ENCODE measurements around the gene TRAPPC11.
"Not testable (repeated sequence)": the region's sequence is repeated elsewhere in the genome, so short reads cannot be mapped to it uniquely, and the experiment has no call there.

TRAPPC11 gene

DNA sequence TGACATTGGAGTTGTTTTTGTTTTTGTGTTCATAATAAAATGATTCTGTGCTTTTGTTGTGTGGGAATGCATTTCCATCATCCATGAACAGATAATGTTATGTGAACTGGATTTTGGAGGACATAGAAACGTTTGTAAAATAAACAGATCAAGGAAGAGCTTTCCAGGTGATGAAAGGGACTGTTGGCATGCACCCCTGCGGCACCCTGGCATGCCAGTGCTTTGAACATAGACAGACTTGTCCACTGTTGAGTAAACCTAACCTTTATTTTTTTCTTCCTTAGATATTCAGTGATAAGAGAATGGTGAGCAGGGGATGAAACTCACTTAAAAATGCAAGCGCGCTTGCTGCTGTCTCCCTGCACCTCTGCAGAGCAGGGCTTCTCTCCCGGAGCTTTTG lies 59.8 kb downstream of the TRAPPC11 start:
- TF ChIP-seq, protein P1, sequence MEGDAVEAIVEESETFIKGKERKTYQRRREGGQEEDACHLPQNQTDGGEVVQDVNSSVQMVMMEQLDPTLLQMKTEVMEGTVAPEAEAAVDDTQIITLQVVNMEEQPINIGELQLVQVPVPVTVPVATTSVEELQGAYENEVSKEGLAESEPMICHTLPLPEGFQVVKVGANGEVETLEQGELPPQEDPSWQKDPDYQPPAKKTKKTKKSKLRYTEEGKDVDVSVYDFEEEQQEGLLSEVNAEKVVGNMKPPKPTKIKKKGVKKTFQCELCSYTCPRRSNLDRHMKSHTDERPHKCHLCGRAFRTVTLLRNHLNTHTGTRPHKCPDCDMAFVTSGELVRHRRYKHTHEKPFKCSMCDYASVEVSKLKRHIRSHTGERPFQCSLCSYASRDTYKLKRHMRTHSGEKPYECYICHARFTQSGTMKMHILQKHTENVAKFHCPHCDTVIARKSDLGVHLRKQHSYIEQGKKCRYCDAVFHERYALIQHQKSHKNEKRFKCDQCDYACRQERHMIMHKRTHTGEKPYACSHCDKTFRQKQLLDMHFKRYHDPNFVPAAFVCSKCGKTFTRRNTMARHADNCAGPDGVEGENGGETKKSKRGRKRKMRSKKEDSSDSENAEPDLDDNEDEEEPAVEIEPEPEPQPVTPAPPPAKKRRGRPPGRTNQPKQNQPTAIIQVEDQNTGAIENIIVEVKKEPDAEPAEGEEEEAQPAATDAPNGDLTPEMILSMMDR (IDR thresholded peaks at IDR 0.05; ENCODE audit: low read depth, low read length), result no peak
- TF ChIP-seq, protein P2, sequence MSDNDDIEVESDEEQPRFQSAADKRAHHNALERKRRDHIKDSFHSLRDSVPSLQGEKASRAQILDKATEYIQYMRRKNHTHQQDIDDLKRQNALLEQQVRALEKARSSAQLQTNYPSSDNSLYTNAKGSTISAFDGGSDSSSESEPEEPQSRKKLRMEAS (IDR thresholded peaks at IDR 0.05; ENCODE audit: low read depth, low read length), result no peak
- TF ChIP-seq MYC (IDR thresholded peaks at IDR 0.05; ENCODE audit: low read depth, low read length) (no peak), POLR2A (IDR thresholded peaks at IDR 0.05; ENCODE audit: extremely low read depth, insufficient read length) (no peak)
- DNase-seq (ENCODE audit: low read depth), result no peak
- H3K4me3 ChIP-seq (ENCODE audit: low read depth, low read length), result no peak overlapping the region

DNA sequence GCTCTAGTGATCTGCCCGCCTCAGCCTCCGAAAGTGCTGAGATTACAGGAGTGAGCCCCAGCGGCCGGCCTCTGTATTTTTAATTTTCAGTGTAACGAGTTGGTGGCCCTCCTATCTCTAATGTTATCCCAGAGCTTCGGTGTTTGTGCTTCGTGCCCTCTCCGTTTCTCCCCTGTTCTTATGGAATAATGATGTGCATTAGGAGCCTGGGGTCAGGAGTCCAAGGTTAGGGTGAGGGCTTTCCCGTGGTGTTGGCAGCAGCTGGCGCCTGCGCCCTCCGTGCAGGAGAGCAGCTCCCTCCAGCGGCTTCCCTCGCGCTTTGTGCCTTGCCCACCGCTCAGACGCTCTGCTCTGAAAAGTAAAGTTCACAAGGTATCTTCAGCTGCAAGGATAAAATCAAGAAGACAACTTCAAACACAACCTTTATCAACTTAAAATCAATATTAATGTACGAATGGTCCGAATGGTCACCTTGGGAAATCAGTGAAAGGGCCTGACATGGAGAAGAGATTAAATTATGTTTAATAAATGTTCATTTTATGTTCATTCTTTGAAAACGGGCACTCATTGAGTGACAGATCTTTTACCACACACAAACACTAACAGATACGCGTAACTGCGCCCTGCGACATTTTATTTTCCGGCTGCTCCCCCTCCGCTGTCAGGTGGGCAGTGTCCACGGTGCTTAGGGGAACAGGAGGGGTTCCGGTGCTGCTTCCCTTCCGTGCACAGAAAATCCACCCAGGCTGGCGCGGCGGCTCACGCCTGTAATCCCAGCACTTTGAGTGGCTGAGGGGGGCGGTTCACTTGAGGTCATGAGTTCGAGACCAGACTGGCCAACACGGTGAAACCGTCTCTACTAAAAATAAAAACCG lies 62.4 kb downstream of the TRAPPC11 start:
- TF ChIP-seq, protein P1 (IDR thresholded peaks at IDR 0.05; ENCODE audit: low read depth, low read length), result peak; percentile 64
- no peak for TF ChIP-seq MYC (IDR thresholded peaks at IDR 0.05; ENCODE audit: low read depth, low read length)
- TF ChIP-seq POLR2A (IDR thresholded peaks at IDR 0.05; ENCODE audit: extremely low read depth, insufficient read length), result no peak
- DNase-seq (ENCODE audit: low read depth), result peak; percentile 77
- peak overlapping the region; percentile 36 for H3K4me3 ChIP-seq (ENCODE audit: low read depth, low read length)

DNA sequence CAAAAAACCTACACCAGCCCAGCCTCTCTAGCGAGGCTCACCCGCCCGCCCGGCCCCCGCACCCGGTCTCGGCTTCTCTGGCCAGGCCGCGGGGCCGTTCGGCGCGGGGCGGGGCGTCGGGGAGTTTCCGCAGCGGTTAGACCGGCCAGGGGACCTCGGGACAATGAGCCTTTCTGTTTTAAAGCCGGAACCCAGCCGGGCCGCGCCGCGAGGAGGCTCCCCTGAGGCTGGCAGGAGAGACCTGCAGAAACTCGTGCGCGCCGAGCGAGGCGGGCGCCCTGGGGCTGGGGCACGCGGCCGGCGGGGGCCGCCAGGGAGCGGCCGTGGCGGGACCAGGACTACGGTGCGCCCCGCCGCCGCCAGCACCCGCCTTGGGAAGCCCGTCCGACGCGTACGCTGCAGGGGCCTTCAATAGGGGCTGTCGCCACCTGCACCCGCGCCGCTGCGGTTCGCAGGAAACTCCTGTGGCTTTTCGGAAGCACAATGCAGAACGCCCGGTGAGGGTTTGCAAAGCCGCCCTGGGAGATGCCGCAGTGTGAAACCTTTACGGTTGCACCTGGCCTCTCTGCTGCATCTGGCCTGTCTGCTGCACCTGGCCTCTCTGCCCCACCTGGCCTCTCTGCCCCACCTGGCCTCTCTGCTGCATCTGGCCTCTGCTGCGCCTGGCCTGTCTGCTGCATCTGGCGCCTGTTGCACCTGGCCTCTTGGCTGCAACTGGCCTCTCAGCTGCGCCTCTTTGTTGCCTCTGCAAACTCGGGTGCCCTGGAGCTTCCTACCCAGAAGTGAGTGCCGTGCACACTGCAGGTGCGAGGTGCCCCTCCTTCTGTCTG lies 63.9 kb downstream of the TRAPPC11 start:
- H3K4me3 ChIP-seq (ENCODE audit: low read depth, low read length), result peak overlapping the region; percentile 49
- DNase-seq (ENCODE audit: low read depth), result peak; percentile 83
- TF ChIP-seq POLR2A (IDR thresholded peaks at IDR 0.05; ENCODE audit: extremely low read depth, insufficient read length) (no peak), MYC (IDR thresholded peaks at IDR 0.05; ENCODE audit: low read depth, low read length) (peak; percentile 76)
- TF ChIP-seq, protein P1 (IDR thresholded peaks at IDR 0.05; ENCODE audit: low read depth, low read length), result no peak
- TF ChIP-seq, protein P2 (IDR thresholded peaks at IDR 0.05; ENCODE audit: low read depth, low read length), result peak; percentile 43; the same call in 1 of the 2 replicates

DNA sequence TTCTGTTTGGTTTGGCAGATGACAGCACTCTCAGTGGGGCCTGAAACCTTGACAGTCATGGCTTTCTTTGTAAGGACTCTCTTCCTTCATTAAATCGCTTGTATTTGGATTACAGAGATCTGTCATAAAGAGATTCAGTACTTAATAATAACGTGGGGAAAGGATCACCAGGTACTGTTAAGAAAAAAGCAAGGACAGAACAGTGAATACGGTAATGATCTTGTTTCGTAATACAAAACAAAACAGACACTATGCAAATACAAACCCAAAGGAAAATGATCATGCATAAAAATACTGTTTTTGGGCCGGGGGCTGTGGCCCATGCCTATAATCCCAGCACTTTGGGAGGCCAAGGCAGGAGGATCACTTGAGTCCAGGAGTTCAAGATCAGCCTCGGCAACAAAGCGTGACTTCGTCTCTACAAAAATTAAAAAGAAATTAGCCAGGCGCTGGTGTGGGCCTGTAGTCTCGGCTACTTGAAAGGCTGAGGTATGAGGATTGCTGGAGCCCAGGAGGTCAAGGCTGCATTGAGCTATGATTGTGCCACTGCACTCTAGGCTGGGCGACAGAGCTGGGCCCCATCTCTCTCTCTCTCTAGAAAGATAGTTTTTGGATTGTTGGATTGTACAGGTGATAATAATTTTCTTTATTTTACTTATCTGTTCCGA lies 64.6 kb downstream of the TRAPPC11 start:
- no peak for DNase-seq (ENCODE audit: low read depth)
- H3K4me3 ChIP-seq (ENCODE audit: low read depth, low read length), result no peak overlapping the region
- TF ChIP-seq, protein P2 (IDR thresholded peaks at IDR 0.05; ENCODE audit: low read depth, low read length), result no peak
- no peak for TF ChIP-seq POLR2A (IDR thresholded peaks at IDR 0.05; ENCODE audit: extremely low read depth, insufficient read length)
- TF ChIP-seq, protein P1 (IDR thresholded peaks at IDR 0.05; ENCODE audit: low read depth, low read length), result no peak
- TF ChIP-seq MYC (IDR thresholded peaks at IDR 0.05; ENCODE audit: low read depth, low read length), result no peak

DNA sequence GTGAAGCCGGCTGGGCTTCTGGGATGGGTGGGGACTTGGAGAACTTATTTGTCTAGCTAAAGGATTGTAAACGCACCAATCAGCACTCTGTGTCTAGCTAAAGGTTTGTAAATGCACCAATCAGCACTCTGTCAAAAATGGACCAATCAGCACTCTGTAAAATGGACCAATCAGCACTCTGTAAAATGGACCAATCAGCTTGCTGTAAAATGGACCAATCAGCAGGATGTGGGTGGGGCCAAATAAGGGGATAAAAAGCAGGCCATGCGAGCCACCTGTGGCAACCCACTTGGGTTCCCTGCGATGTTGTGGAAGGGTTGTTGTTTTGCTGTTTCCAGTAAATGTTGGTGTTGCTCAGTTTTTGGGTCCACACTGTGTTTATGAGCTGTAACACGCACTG lies 66.5 kb downstream of the TRAPPC11 start:
- not testable (repeated sequence) for DNase-seq (ENCODE audit: low read depth)

DNA sequence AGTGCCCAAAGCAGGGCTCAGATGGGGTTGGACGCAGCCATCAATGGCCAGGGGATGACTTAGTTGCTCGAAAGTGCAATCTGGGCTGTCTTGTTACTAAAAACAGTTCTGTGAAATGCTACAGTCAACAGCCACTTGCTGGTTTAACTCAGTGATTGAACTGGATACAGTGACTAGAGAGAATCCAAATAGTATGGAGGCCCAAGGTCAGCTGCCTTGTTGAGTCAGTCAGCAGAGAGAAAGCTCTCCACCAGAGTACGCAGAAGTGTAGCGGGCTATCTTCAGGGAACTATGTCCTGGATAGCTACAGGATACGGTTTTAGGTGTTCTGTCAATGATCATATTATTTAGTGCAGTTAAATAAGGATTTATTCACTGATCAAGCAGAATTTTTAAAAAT lies 68.4 kb downstream of the TRAPPC11 start:
- DNase-seq (ENCODE audit: low read depth), result no peak
- TF ChIP-seq, protein P1 (IDR thresholded peaks at IDR 0.05; ENCODE audit: low read depth, low read length), result no peak
- no peak for TF ChIP-seq POLR2A (IDR thresholded peaks at IDR 0.05; ENCODE audit: extremely low read depth, insufficient read length)
- no peak for TF ChIP-seq MYC (IDR thresholded peaks at IDR 0.05; ENCODE audit: low read depth, low read length)
- TF ChIP-seq, protein P2 (IDR thresholded peaks at IDR 0.05; ENCODE audit: low read depth, low read length), result no peak
- no peak overlapping the region for H3K4me3 ChIP-seq (ENCODE audit: low read depth, low read length)

More for the DNA sequence above, 66.5 kb downstream of the TRAPPC11 start:
- H3K4me3 ChIP-seq (ENCODE audit: low read depth, low read length), result not testable (repeated sequence)
